Gastroesophageal sphincter (tissue), 4 donors: Measurements from ENCODE around the gene SLC38A7. TPM values are rescaled to one million over a fixed set of nuclear protein-coding genes. Genes with fewer than 3 reads are reported as not detected.

Source experiments
- ATAC-seq: fragments of 150-250 bp; one replicate; pipeline ENCODE4 v1.9.1; 2016; ENCODE audit warnings: mild to moderate bottlenecking, moderate library complexity
- H3K27ac ChIP-seq, 4 donors: fragments of 200-600 bp; sonication (generic) in 3 of 4; 1 replicate in 3 of 4; 2 replicates in 1 of 4; pipeline ENCODE4 v1.5.1; 2016 to 2019
- H3K27me3 ChIP-seq: fragments of 200-600 bp; sonication (generic); one replicate; pipeline ENCODE4 v1.5.1; 2019
- H3K36me3 ChIP-seq, 2 donors: fragments of 200-600 bp; sonication (generic); one replicate each; pipeline ENCODE4 v1.5.1; 2019; ENCODE audit warnings: control low read depth in 1 of 2
- H3K4me1 ChIP-seq, 3 donors: fragments of 200-600 bp; sonication (generic); 1 replicate in 2 of 3; 2 replicates in 1 of 3; pipeline ENCODE4 v1.5.1; 2016 to 2019; ENCODE audit warnings: control low read depth in 2 of 3
- H3K4me3 ChIP-seq, 2 donors: fragments of 200-600 bp; sonication (generic); one replicate each; pipeline ENCODE4 v1.5.1; 2019; ENCODE audit warnings: mild to moderate bottlenecking in 1 of 2, moderate library complexity in 1 of 2
- H3K9me3 ChIP-seq, 3 donors: fragments of 200-600 bp; sonication (generic); one replicate each; pipeline ENCODE4 v1.5.1; 2017 to 2019; ENCODE audit warnings: control low read depth in 2 of 3
- CTCF ChIP-seq, 4 experiments: fragments of 200-600 bp in 2 of 4; fragments of 450-650 bp in 2 of 4; sonication (generic) in 1 of 4; IDR thresholded peaks; one replicate each; pipeline ENCODE4 v1.5.1; 2017 to 2019; ENCODE audit warnings: antibody characterized with exemption in 4 of 4, mild to moderate bottlenecking in 2 of 4, moderate library complexity in 2 of 4
- EP300 ChIP-seq: sonication (generic); formaldehyde crosslinking; IDR thresholded peaks from one replicate; pipeline ENCODE4 v1.6.1; 2017; ENCODE audit warnings: antibody characterized with exemption, mild to moderate bottlenecking
- POLR2A ChIP-seq, 2 donors: fragments of 450-650 bp; IDR thresholded peaks; one replicate each; pipeline ENCODE4 v1.6.1; 2017; ENCODE audit warnings: antibody characterized with exemption in 2 of 2, mild to moderate bottlenecking in 2 of 2, moderate library complexity in 1 of 2
- POLR2AphosphoS5 ChIP-seq: sonication (generic); formaldehyde crosslinking; IDR thresholded peaks from one replicate; pipeline ENCODE4 v1.6.1; 2017; ENCODE audit warnings: antibody characterized with exemption
- WGBS, 2 donors: methylation state at CpG; one replicate each; pipeline ENCODE4 v1.1.5; 2018; ENCODE audit warnings: low coverage in 1 of 2; 5-methylcytosine and 5-hydroxymethylcytosine counted together
- total RNA-seq, 4 donors: library from RNA; depleted of rRNA; stranded (reverse); fragments of >200 nt; gene quantifications; one replicate each; pipeline ENCODE4 v1.1.0, GENCODE V29; 2016

The SLC38A7 gene
- total RNA-seq, 4 donors from 2014 or later = 10.7 to 20.7 (median 14.7) TPM

DNA sequence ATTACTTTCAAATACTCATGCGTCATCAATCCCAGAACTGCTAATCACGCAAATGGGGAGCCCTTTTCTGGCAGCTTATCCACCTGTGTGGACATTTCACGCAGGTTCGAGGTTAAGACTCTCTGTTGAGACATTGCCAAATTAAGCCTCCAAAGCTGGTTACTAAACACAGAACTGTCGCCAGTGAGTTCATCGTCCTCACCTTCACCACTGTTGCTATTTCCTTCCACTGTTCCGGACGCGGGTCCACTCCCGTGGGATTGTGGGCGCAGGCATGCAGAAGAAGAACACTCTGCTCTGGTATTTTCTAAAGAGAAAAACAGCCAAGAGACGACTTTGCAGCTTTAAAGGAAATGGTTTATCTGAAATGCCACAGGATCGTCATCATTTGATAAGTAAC lies 33.4 kb upstream of the SLC38A7 start:
- H3K9me3 ChIP-seq = no peaks in the 10 kb centered on the region
- no peak overlapping the region for H3K4me3 ChIP-seq
- 78 to 83% methylated on average over 6 to 12 of the region's 13 CpGs for WGBS, 2 donors
- H3K27me3 ChIP-seq = no peaks in the 10 kb centered on the region
- peaks cover 0 to 11% (median 0%) of the 10 kb centered on the region in 3 donors for H3K4me1 ChIP-seq
- ATAC-seq = no peak
- TF ChIP-seq CTCF (IDR thresholded peaks at IDR 0.05) (no peak), POLR2A (IDR thresholded peaks at IDR 0.05) (no peak), EP300 (no peak), POLR2AphosphoS5 (no peak)
- peaks cover 0 to 100% of the 10 kb centered on the region in 2 donors for H3K36me3 ChIP-seq
- H3K27ac ChIP-seq = no peak overlapping the region

DNA sequence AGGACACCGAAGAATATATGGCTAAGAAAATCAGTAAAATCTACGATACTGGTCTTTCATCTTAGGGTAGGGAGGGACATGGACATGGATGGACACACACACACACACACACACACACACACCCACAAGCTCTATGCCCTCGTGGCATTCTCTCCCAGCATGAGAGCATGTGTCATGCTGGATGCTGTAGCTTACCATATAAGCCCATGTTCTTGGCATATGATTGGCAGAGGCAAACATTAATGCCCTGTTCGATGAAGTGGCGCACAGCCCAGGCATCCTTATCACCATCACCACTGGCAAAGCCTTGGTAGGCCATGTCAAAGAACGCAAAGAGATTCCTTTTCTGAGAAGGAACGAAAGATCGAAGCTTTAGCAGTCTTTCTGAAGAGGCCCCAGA lies 31.9 kb upstream of the SLC38A7 start:
- H3K36me3 ChIP-seq = peaks cover 0 to 100% of the 10 kb centered on the region in 2 donors
- no peaks in the 10 kb centered on the region for H3K27me3 ChIP-seq
- H3K4me1 ChIP-seq = peaks cover 0 to 11% (median 0%) of the 10 kb centered on the region in 3 donors
- no peaks in the 10 kb centered on the region for H3K9me3 ChIP-seq
- no peak overlapping the region for H3K4me3 ChIP-seq
- H3K27ac ChIP-seq = peak overlapping the region in 3 of 4 donors; percentile 22 to 52 (median 38)
- no peak for ATAC-seq
- no peak for TF ChIP-seq EP300
- no peak for TF ChIP-seq POLR2AphosphoS5
- no peak for TF ChIP-seq POLR2A (IDR thresholded peaks at IDR 0.05)
- no peak for TF ChIP-seq CTCF (IDR thresholded peaks at IDR 0.05)
- 37 to 61% methylated on average over 7 to 8 of the region's 8 CpGs for WGBS, 2 donors

- TF ChIP-seq EP300 = no peak
- no peak for TF ChIP-seq POLR2AphosphoS5
- TF ChIP-seq POLR2A (IDR thresholded peaks at IDR 0.05) = no peak
- no peak for TF ChIP-seq CTCF (IDR thresholded peaks at IDR 0.05)
- WGBS, 2 donors = 75 to 100% methylated on average over 1 of the region's 1 CpG
- ATAC-seq = no peak
These were observed 29.2 kb upstream of the SLC38A7 start for GRCh38 chr16:58713742-58714141.

GRCh38 chr16:58709333-58709732 lies 24.8 kb upstream of the SLC38A7 start:
- Histone ChIP-seq H3K36me3 (peaks cover 0 to 78% of the 10 kb centered on the region in 2 donors), H3K4me3 (no peak overlapping the region)
- WGBS, 2 donors = 85 to 93% methylated on average over 5 to 6 of the region's 7 CpGs

More at GRCh38 chr16:58713742-58714141, 29.2 kb upstream of the SLC38A7 start:
- Histone ChIP-seq H3K27me3 (no peaks in the 10 kb centered on the region), H3K9me3 (no peaks in the 10 kb centered on the region), H3K27ac (no peak overlapping the region), H3K36me3 (peaks cover 0 to 95% of the 10 kb centered on the region in 2 donors), H3K4me3 (no peak overlapping the region), H3K4me1 (peaks cover 0 to 11% (median 0%) of the 10 kb centered on the region in 3 donors)

More at GRCh38 chr16:58709333-58709732, 24.8 kb upstream of the SLC38A7 start:
- peaks cover 0 to 7% (median 0%) of the 10 kb centered on the region in 3 donors for H3K4me1 ChIP-seq
- no peak for ATAC-seq
- no peaks in the 10 kb centered on the region for H3K27me3 ChIP-seq
- H3K9me3 ChIP-seq = no peaks in the 10 kb centered on the region
- no peak overlapping the region for H3K27ac ChIP-seq
- TF ChIP-seq CTCF (IDR thresholded peaks at IDR 0.05) = no peak
- TF ChIP-seq EP300 = no peak
- TF ChIP-seq POLR2A (IDR thresholded peaks at IDR 0.05) = no peak
- no peak for TF ChIP-seq POLR2AphosphoS5
